WTC11 (cell line): Measurements from ENCODE around the gene TNS3. TPM values are rescaled to one million over a fixed set of nuclear protein-coding genes. Genes with fewer than 3 reads are reported as not detected.
A peak's percentile ranks its signal among the peaks of the same experiment; 100 is the strongest.
"Not testable (repeated sequence)": the region's sequence is repeated elsewhere in the genome, so short reads cannot be mapped to it uniquely, and the experiment has no call there.

Experiments
- ATAC-seq: fragments of 200-7000 bp; cut with Tn5 transposase; 2 replicates; pipeline ENCODE4 v1.10.0; 2021; ENCODE audit warnings: mild to moderate bottlenecking, moderate library complexity
- CTCF ChIA-PET: fragments of 300-600 bp; sonication (Branson Sonifier 250); formaldehyde crosslinking; loops from one replicate; lab custom pipeline; 2021; ENCODE audit warnings: antibody characterized with exemption; lab: Charles Lee
- POLR2A ChIA-PET: fragments of 350-600 bp; sonication (Branson Sonifier 250); formaldehyde crosslinking; loops from one replicate; lab custom pipeline; 2021; ENCODE audit warnings: antibody characterized with exemption; lab: Charles Lee
- DNase-seq: peaks from one replicate; pipeline ENCODE4 v3.0.0; 2021; ENCODE audit warnings: low spot score
- H3K27ac Mint-ChIP-seq: 2 replicates; pipeline ENCODE4 v1.8.0; 2021; ENCODE audit warnings: mixed read lengths
- H3K27me3 Mint-ChIP-seq: 2 replicates; pipeline ENCODE4 v1.8.0; 2021; ENCODE audit warnings: low read depth, mild to moderate bottlenecking, moderate library complexity, mixed read lengths
- H3K36me3 Mint-ChIP-seq: 2 replicates; pipeline ENCODE4 v1.8.0; 2021; ENCODE audit warnings: mixed read lengths
- H3K4me1 Mint-ChIP-seq: 2 replicates; pipeline ENCODE4 v1.8.0; 2022; ENCODE audit warnings: mixed read lengths
- H3K4me3 Mint-ChIP-seq: 2 replicates; pipeline ENCODE4 v1.8.0; 2021; ENCODE audit warnings: mild to moderate bottlenecking, moderate library complexity, mixed read lengths
- H3K9me3 Mint-ChIP-seq: 2 replicates; pipeline ENCODE4 v1.8.0; 2021; ENCODE audit warnings: mixed read lengths
- FOXJ3 ChIP-seq: sonication (generic); formaldehyde crosslinking; IDR thresholded peaks from 2 replicates; pipeline ENCODE4 v1.9.0; 2021; ENCODE audit warnings: missing genetic modification reagents, mild to moderate bottlenecking, borderline replicate concordance
- GRHL2 ChIP-seq: fragments of 250-450 bp; sonication (Bioruptor Pico); IDR thresholded peaks from 2 replicates; pipeline ENCODE4 v1.8.0; 2022; ENCODE audit warnings: mild to moderate bottlenecking, moderate library complexity; ENCODE audit not compliant: insufficient replicate concordance, severe bottlenecking
- IRF2 ChIP-seq: sonication (generic); formaldehyde crosslinking; IDR thresholded peaks from 2 replicates; pipeline ENCODE4 v1.8.0; 2022; ENCODE audit warnings: low read depth, missing genetic modification reagents, borderline replicate concordance
- JAZF1 ChIP-seq: fragments of 250-450 bp; sonication (Bioruptor Pico); IDR thresholded peaks from 2 replicates; pipeline ENCODE4 v1.9.0; 2021; ENCODE audit warnings: moderate library complexity, mild to moderate bottlenecking, inconsistent platforms
- JUN ChIP-seq: sonication (generic); formaldehyde crosslinking; IDR thresholded peaks from 2 replicates; pipeline ENCODE4 v1.8.0; 2023; ENCODE audit warnings: mild to moderate bottlenecking, missing genetic modification reagents
- NFE2L1 ChIP-seq: sonication (generic); formaldehyde crosslinking; IDR thresholded peaks from 2 replicates; pipeline ENCODE4 v1.8.1; 2023; ENCODE audit warnings: missing genetic modification reagents
- NR1H2 ChIP-seq: sonication (generic); formaldehyde crosslinking; IDR thresholded peaks from 2 replicates; pipeline ENCODE4 v1.9.0; 2021; ENCODE audit warnings: mild to moderate bottlenecking, moderate library complexity, missing genetic modification reagents
- RORB ChIP-seq: fragments of 250-450 bp; sonication (Bioruptor Pico); IDR thresholded peaks from 2 replicates; pipeline ENCODE4 v1.9.0; 2021; ENCODE audit warnings: mild to moderate bottlenecking
- TP53 ChIP-seq: sonication (generic); formaldehyde crosslinking; IDR thresholded peaks from 2 replicates; pipeline ENCODE4 v1.8.1; 2023; ENCODE audit warnings: mild to moderate bottlenecking, missing genetic modification reagents
- ZNF219 ChIP-seq: sonication (generic); formaldehyde crosslinking; IDR thresholded peaks from 2 replicates; pipeline ENCODE4 v1.8.0; 2023; ENCODE audit warnings: missing genetic modification reagents, mild to moderate bottlenecking, borderline replicate concordance
- ZNF396 ChIP-seq: fragments of 250-450 bp; sonication (Bioruptor Pico); IDR thresholded peaks from 2 replicates; pipeline ENCODE4 v1.8.0; 2021; ENCODE audit warnings: mild to moderate bottlenecking, moderate library complexity, borderline replicate concordance
- ZNF423 ChIP-seq: fragments of 250-450 bp; sonication (Bioruptor Pico); IDR thresholded peaks from 2 replicates; pipeline ENCODE4 v2.1.2; 2022; ENCODE audit warnings: mild to moderate bottlenecking, moderate library complexity
- total RNA-seq: library from RNA; stranded (reverse); gene quantifications from 3 replicates; pipeline ENCODE4 v1.2.3, GENCODE V29; 2021
- TF ChIP-seq, protein P1 (sequence below): sonication (generic); formaldehyde crosslinking; IDR thresholded peaks from 2 replicates; pipeline ENCODE4 v1.8.0; 2022; ENCODE audit warnings: mild to moderate bottlenecking, missing genetic modification reagents
- TF ChIP-seq, protein P2 (sequence below): sonication (generic); formaldehyde crosslinking; IDR thresholded peaks from 2 replicates; pipeline ENCODE4 v1.8.1; 2022; ENCODE audit warnings: low read depth, mild to moderate bottlenecking, moderate library complexity, missing genetic modification reagents, borderline replicate concordance
- TF ChIP-seq, protein P3 (sequence below): sonication (generic); formaldehyde crosslinking; IDR thresholded peaks from 2 replicates; pipeline ENCODE4 v1.8.0; 2022; ENCODE audit warnings: mild to moderate bottlenecking, missing genetic modification reagents
- TF ChIP-seq, protein P4 (sequence below): sonication (generic); formaldehyde crosslinking; IDR thresholded peaks from 2 replicates; pipeline ENCODE4 v1.8.0; 2022; ENCODE audit warnings: mild to moderate bottlenecking, missing genetic modification reagents
- TF ChIP-seq, protein P5 (sequence below): sonication (generic); formaldehyde crosslinking; IDR thresholded peaks from 2 replicates; pipeline ENCODE4 v1.8.1; 2023; ENCODE audit warnings: mild to moderate bottlenecking, missing genetic modification reagents, moderate library complexity

Gene TNS3
- total RNA-seq, 1 experiment from 2014 or later = 37.7 TPM

DNA sequence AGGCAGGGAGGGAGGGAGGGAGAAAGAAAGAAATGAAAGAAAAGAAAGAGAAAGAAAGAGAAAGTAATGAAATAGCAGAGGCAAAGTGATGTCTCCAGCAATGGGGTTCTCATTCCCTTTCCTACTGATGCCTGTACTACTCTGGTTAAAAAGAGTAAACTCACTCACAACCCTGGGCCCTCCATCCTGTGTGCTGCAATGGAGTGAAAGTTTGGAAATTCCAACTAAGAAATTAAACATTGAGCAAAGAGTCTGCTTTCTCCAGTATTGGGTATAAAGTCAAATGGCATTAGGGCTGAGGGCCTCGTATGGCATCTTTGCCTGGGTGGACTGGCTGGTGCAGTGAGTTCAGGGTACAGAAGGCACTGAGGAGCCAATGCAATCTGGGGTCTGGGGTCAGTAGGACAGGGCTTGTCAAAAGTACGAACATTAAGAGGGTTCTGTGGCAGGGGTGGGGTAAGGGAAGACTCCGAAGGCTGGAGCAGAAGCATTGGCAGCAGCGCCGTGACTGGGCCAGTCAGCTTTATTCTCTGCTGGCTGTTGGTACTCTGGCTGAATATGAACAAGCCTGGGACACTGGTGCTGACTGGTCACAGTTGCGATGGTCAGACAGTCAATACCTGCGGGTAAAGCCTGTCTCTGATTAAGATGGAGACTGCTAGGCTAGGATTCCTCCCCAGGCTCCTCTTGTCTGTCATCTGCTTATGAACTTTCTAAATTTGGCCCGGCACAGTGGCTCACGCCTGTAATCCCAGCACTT lies 24.1 kb upstream of the TNS3 start (continued):
- TF ChIP-seq, protein P1, sequence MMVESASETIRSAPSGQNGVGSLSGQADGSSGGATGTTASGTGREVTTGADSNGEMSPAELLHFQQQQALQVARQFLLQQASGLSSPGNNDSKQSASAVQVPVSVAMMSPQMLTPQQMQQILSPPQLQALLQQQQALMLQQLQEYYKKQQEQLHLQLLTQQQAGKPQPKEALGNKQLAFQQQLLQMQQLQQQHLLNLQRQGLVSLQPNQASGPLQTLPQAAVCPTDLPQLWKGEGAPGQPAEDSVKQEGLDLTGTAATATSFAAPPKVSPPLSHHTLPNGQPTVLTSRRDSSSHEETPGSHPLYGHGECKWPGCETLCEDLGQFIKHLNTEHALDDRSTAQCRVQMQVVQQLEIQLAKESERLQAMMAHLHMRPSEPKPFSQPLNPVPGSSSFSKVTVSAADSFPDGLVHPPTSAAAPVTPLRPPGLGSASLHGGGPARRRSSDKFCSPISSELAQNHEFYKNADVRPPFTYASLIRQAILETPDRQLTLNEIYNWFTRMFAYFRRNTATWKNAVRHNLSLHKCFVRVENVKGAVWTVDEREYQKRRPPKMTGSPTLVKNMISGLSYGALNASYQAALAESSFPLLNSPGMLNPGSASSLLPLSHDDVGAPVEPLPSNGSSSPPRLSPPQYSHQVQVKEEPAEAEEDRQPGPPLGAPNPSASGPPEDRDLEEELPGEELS (CRISPR knock-in tag) = no peak

DNA sequence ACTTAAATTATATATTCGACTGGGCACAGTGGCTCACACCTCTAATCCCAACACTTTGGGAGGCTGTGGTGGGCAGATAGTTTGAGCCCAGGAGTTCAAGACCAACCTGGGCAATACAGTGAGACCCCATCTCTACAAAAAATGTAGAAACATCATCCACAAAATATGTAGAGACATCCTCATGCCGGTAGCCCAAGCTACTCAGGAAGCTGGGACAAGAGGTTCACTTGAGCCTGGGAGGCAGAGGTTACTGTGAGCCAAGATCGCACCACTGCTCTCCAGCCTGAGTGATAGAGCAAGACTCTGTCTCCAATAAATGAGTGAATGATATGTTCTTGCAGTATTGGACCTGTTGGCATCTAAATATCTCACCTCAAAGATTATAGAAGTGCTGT lies 22.6 kb upstream of the TNS3 start:
- 0 out of 2 replicates have a peak, but pooled peaks cover 3% of the 10 kb centered on the region for H3K36me3 Mint-ChIP-seq
- no peak overlapping the region for H3K4me3 Mint-ChIP-seq
- DNase-seq = no peak

DNA sequence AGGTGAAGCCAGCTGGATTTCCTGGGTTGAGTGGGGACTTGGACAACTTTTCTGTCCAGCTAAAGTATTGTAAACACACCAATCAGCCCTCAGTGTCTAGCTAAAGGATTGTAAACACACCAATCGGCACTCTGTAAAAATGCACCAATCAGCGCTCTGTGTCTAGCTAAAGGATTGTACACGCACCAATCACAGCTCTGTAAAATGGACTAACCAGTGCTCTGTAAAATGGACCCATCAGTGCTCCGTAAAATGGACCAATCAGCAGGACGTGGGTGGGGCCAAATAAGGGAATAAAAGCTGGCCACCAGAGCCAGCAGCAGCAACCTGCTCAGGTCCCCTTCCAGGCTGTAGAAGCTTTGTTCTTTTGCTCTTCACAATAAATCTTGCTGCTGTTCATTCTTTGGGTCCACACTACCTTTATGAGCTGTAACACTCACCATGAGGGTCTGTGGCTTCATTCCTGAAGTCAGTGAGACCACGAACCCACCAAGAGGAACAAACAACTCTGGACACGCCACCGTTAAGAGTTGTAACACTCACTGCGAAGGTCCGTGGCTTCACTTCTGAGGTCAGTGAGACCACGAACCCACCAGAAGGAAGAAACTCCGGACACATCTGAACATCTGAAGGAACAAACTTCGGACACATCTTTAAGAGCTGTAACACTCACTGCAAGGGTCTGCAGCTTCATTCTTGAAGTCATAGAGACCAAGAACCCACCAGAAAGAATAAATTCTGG lies 21.8 kb upstream of the TNS3 start:
- H3K27ac Mint-ChIP-seq, DNase-seq, H3K4me3 Mint-ChIP-seq, H3K27me3 Mint-ChIP-seq, CTCF ChIA-PET, H3K4me1 Mint-ChIP-seq, ATAC-seq, H3K36me3 Mint-ChIP-seq, POLR2A ChIA-PET: not testable (repeated sequence)
- H3K9me3 Mint-ChIP-seq = peaks cover 16% of the 10 kb centered on the region

More for the DNA sequence above, 22.6 kb upstream of the TNS3 start:
- H3K4me1 Mint-ChIP-seq = no peaks in the 10 kb centered on the region
- H3K9me3 Mint-ChIP-seq = peaks cover 12% of the 10 kb centered on the region
- no peak overlapping the region for H3K27ac Mint-ChIP-seq
- CTCF ChIA-PET = no interaction called here
- TF ChIP-seq, protein P2, sequence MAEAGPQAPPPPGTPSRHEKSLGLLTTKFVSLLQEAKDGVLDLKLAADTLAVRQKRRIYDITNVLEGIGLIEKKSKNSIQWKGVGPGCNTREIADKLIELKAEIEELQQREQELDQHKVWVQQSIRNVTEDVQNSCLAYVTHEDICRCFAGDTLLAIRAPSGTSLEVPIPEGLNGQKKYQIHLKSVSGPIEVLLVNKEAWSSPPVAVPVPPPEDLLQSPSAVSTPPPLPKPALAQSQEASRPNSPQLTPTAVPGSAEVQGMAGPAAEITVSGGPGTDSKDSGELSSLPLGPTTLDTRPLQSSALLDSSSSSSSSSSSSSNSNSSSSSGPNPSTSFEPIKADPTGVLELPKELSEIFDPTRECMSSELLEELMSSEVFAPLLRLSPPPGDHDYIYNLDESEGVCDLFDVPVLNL (CRISPR knock-in tag) = no peak
- TF ChIP-seq IRF2 (CRISPR knock-in tag) = no peak
- TF ChIP-seq GRHL2 (CRISPR knock-in tag) = no peak
- no peak for TF ChIP-seq JAZF1 (CRISPR knock-in tag)
- TF ChIP-seq ZNF219 (CRISPR knock-in tag) = no peak
- TF ChIP-seq, protein P3, sequence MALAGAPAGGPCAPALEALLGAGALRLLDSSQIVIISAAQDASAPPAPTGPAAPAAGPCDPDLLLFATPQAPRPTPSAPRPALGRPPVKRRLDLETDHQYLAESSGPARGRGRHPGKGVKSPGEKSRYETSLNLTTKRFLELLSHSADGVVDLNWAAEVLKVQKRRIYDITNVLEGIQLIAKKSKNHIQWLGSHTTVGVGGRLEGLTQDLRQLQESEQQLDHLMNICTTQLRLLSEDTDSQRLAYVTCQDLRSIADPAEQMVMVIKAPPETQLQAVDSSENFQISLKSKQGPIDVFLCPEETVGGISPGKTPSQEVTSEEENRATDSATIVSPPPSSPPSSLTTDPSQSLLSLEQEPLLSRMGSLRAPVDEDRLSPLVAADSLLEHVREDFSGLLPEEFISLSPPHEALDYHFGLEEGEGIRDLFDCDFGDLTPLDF = no peak
- TF ChIP-seq ZNF396 = no peak
- TF ChIP-seq, protein P4, sequence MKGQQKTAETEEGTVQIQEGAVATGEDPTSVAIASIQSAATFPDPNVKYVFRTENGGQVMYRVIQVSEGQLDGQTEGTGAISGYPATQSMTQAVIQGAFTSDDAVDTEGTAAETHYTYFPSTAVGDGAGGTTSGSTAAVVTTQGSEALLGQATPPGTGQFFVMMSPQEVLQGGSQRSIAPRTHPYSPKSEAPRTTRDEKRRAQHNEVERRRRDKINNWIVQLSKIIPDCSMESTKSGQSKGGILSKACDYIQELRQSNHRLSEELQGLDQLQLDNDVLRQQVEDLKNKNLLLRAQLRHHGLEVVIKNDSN (CRISPR knock-in tag) = no peak
- TF ChIP-seq NR1H2 = no peak
- ATAC-seq = no peak
- POLR2A ChIA-PET = no interaction called here
- no peaks in the 10 kb centered on the region for H3K27me3 Mint-ChIP-seq

DNA sequence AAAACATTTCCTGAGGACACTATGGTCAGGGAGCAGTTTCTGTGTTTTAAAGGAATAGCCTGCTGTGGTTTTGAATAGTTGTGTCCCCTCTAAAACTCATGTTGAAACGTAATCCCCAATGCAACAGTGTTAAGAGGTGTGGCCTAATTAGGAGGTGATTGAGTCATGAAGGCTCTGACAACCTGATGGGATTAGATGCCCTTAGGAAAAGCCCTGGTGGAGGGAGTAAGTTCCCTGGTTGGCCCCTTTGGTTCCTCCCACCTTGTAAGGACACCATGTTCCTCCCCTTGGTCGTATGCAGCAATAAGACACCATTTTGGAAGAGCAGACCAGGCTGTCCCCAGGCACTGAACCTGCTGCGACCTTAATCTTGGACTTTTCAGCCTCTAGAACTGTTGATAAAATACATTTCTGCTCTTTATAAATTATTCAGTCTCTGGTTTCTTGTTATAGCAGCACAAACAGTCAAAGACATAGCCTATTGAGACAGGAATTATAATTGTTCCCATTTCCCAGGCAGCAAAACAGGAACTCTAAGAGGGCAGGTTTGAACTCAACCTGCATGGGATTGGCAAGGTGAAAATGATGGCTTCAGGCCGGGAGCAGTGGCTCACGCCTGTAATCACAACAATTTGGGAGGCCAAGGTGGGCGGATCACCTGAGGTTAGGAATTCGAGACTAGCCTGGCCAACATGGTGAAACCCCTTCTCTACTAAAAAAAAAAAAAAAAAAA lies 20.5 kb upstream of the TNS3 start:
- Mint-ChIP-seq H3K9me3 (peaks cover 28% of the 10 kb centered on the region), H3K4me1 (no peaks in the 10 kb centered on the region), H3K36me3 (peaks cover 13% of the 10 kb centered on the region), H3K27ac (no peak overlapping the region), H3K4me3 (no peak overlapping the region), H3K27me3 (peaks cover 6% of the 10 kb centered on the region)
- POLR2A ChIA-PET = no interaction called here
- CTCF ChIA-PET = no interaction called here
- ATAC-seq (peak; percentile 43), DNase-seq (no peak)
- TF ChIP-seq ZNF423 (CRISPR knock-in tag) = no peak
- no peak for TF ChIP-seq RORB (CRISPR knock-in tag)
- no peak for TF ChIP-seq FOXJ3 (CRISPR knock-in tag)
- TF ChIP-seq, protein P2 (CRISPR knock-in tag) = no peak
- TF ChIP-seq TP53 (CRISPR knock-in tag) = no peak
- TF ChIP-seq, protein P5, sequence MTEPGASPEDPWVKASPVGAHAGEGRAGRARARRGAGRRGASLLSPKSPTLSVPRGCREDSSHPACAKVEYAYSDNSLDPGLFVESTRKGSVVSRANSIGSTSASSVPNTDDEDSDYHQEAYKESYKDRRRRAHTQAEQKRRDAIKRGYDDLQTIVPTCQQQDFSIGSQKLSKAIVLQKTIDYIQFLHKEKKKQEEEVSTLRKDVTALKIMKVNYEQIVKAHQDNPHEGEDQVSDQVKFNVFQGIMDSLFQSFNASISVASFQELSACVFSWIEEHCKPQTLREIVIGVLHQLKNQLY = no peak
- no peak for TF ChIP-seq JUN (CRISPR knock-in tag)
- TF ChIP-seq, protein P1 (CRISPR knock-in tag) = no peak
- TF ChIP-seq NFE2L1 (CRISPR knock-in tag) = no peak
